HG02763 (cell line): ENCODE results near the gene SLC30A7.
A peak's percentile ranks its signal among the peaks of the same experiment; 100 is the strongest.
"Not testable (repeated sequence)": the region's sequence is repeated elsewhere in the genome, so short reads cannot be mapped to it uniquely, and the experiment has no call there.

Experiments used
- ATAC-seq: cut with Tn5 transposase; IDR thresholded peaks from one replicate; pipeline ENCODE4 v1.9.1; 2021; ENCODE audit warnings: mild to moderate bottlenecking, moderate library complexity; ENCODE audit not compliant: unreplicated experiment

Gene SLC30A7

GRCh38 chr1:100895540-100896480 lies at the start of gene SLC30A7:
SLC30A7 (plus strand) TSS chr1:100896090; CDS start chr1:100896263, 173 bp downstream.
- ATAC-seq, result peak; percentile 81

GRCh38 chr1:100847361-100848082 lies 48.4 kb upstream of the SLC30A7 start:
- ATAC-seq, result no peak

GRCh38 chr1:100851726-100852125 lies 44.2 kb upstream of the SLC30A7 start:
- ATAC-seq, result no peak

GRCh38 chr1:100852976-100853375 lies 42.9 kb upstream of the SLC30A7 start:
- ATAC-seq, result no peak

- not testable (repeated sequence) for ATAC-seq
Measured at GRCh38 chr1:100855116-100855515, 40.8 kb upstream of the SLC30A7 start.

GRCh38 chr1:100860397-100860991 lies 35.4 kb upstream of the SLC30A7 start:
- ATAC-seq, result no peak

GRCh38 chr1:100861379-100861778 lies 34.5 kb upstream of the SLC30A7 start:
- ATAC-seq, result no peak

GRCh38 chr1:100862591-100862990 lies 33.3 kb upstream of the SLC30A7 start:
- no peak for ATAC-seq

GRCh38 chr1:100866041-100866900 lies 29.6 kb upstream of the SLC30A7 start:
- ATAC-seq, result no peak

GRCh38 chr1:100866901-100867206 lies 29.0 kb upstream of the SLC30A7 start:
- no peak for ATAC-seq

- no peak for ATAC-seq
Measured at GRCh38 chr1:100868364-100868995, 27.4 kb upstream of the SLC30A7 start.

- peak; percentile 54 for ATAC-seq
Measured at GRCh38 chr1:100869996-100870395, 25.9 kb upstream of the SLC30A7 start.

GRCh38 chr1:100874433-100874832 lies 21.5 kb upstream of the SLC30A7 start:
- no peak for ATAC-seq

GRCh38 chr1:100875228-100875627 lies 20.7 kb upstream of the SLC30A7 start:
- no peak for ATAC-seq

GRCh38 chr1:100876291-100876690 lies 19.6 kb upstream of the SLC30A7 start:
- no peak for ATAC-seq

GRCh38 chr1:100879422-100879821 lies 16.5 kb upstream of the SLC30A7 start:
- ATAC-seq, result no peak

- no peak for ATAC-seq
Measured at GRCh38 chr1:100881687-100882086, 14.2 kb upstream of the SLC30A7 start.

- no peak for ATAC-seq
Measured at GRCh38 chr1:100882698-100883097, 13.2 kb upstream of the SLC30A7 start.

- no peak for ATAC-seq
Measured at GRCh38 chr1:100883963-100884362, 11.9 kb upstream of the SLC30A7 start.

- ATAC-seq, result not testable (repeated sequence)
Measured at GRCh38 chr1:100889007-100889406, 6.9 kb upstream of the SLC30A7 start.
